SK-N-SH treated with all-trans-retinoic acid at 6 μM for 48 hours (cell line): Measurements from ENCODE around the gene KRTAP6-2.

ENCODE experiments used
- CSRNP3 ChIP-seq: fragments of 250-450 bp; sonication (Bioruptor Pico); IDR thresholded peaks from 2 replicates; pipeline ENCODE4 v1.5.1; 2021; ENCODE audit warnings: mild to moderate bottlenecking, moderate library complexity
- TCF4 ChIP-seq: fragments of 250-450 bp; sonication (Bioruptor Pico); IDR thresholded peaks from 2 replicates; pipeline ENCODE4 v1.8.0; 2021; ENCODE audit warnings: mild to moderate bottlenecking, moderate library complexity, borderline replicate concordance
- ZFP30 ChIP-seq: fragments of 450-650 bp; formaldehyde crosslinking; IDR thresholded peaks from 2 replicates; pipeline ENCODE4 v1.5.0; 2022; ENCODE audit warnings: mild to moderate bottlenecking, moderate library complexity

- TF ChIP-seq ZFP30 (CRISPR knock-in tag) (no peak), TCF4 (CRISPR knock-in tag) (no peak), CSRNP3 (CRISPR knock-in tag) (no peak)
Measured at GRCh38 chr21:30561264-30561895, 37.3 kb downstream of the KRTAP6-2 start, which contains the start of gene KRTAP19-7.
